ENCODE data around the gene C17orf75. TPM values are rescaled to one million over a fixed set of nuclear protein-coding genes. Genes with fewer than 3 reads are reported as not detected.

C17orf75 gene, protein sequence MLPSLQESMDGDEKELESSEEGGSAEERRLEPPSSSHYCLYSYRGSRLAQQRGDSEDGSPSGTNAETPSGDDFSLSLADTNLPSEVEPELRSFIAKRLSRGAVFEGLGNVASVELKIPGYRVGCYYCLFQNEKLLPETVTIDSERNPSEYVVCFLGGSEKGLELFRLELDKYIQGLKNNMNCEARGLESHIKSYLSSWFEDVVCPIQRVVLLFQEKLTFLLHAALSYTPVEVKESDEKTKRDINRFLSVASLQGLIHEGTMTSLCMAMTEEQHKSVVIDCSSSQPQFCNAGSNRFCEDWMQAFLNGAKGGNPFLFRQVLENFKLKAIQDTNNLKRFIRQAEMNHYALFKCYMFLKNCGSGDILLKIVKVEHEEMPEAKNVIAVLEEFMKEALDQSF
- total RNA-seq: 10 to 100 TPM; 11.7 to 13.4 TPM

DNA sequence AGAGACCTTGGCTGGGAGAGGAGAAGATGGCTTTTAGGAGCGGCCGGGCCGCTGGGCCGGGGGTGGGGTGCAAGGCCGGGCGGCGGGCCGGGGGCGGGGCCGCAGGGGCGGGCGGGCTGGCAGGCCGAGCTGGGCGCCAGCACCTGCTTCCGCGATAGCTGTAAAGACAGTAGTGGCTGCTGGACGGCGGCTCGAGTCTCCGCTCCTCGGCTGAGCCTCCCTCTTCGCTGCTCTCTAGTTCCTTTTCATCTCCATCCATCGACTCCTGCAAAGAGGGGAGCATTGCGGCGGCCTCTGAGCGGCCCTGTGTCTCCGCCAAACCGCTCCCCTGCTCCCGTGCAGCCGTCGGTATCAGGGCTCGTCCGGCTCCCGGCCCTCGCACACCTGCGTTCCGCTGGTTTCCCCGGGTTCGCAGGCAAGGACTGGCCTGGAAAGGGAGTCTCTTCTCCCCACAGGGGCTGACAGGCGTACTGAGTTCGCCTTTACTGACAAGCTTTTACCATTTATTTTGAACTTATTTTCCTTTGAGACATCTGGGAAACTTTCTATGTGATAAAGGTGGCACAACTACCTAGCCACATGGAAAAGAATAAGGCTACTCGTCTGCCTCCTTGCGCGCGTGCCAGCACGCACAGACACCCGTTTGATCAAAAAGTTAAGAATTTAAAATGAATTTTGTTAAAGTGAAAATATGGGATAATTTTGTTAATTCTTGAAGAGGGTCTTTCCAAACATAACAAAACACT, at the start of gene C17orf75:
TSS of gene C17orf75 (minus strand) at position 317 of the 746 bp plus-strand sequence. CDS start at position 283, 34 bp downstream.

GRCh38 chr17:32349854-32350665, 8.1 kb upstream of the C17orf75 start, which contains the start of gene ZNF207:
Gene ZNF207 (plus strand): TSS chr17:32350157. CDS start chr17:32350286, 129 bp downstream.

Other genes with a start within 250 kb of the C17orf75 start
- 10 to 100 TPM; 38.9 to 54.6 TPM for gene RHOT1, start 199.7 kb downstream of the C17orf75 start, total RNA-seq
- gene RHBDL3, start 76.3 kb downstream of the C17orf75 start, total RNA-seq: under 1 TPM; 0.33 to 0.34 TPM
- 100 to 1,000 TPM; 103 to 149 TPM for gene ZNF207, start 8.0 kb upstream of the C17orf75 start, total RNA-seq
- 100 to 1,000 TPM in 1 of 2 donors, 10 to 100 TPM in 1; 95.0 to 147 TPM for gene PSMD11, start 102.3 kb upstream of the C17orf75 start, total RNA-seq
- 10 to 100 TPM in 1 of 2 donors, 1 to 10 TPM in 1; 5.2 to 16.0 TPM for gene CDK5R1, start 144.8 kb upstream of the C17orf75 start, total RNA-seq

Measured in melanocyte of skin (primary cell).